SW480 (cell line): ENCODE data around the gene MINDY2.
A peak's percentile ranks its signal among the peaks of the same experiment; 100 is the strongest.
"Not testable (repeated sequence)": the region's sequence is repeated elsewhere in the genome, so short reads cannot be mapped to it uniquely, and the experiment has no call there.

Experiments
- DNase-seq: peaks from one replicate; pipeline ENCODE4 v3.0.0-alpha.2; 2016; ENCODE audit warnings: low spot score

Gene MINDY2

DNA sequence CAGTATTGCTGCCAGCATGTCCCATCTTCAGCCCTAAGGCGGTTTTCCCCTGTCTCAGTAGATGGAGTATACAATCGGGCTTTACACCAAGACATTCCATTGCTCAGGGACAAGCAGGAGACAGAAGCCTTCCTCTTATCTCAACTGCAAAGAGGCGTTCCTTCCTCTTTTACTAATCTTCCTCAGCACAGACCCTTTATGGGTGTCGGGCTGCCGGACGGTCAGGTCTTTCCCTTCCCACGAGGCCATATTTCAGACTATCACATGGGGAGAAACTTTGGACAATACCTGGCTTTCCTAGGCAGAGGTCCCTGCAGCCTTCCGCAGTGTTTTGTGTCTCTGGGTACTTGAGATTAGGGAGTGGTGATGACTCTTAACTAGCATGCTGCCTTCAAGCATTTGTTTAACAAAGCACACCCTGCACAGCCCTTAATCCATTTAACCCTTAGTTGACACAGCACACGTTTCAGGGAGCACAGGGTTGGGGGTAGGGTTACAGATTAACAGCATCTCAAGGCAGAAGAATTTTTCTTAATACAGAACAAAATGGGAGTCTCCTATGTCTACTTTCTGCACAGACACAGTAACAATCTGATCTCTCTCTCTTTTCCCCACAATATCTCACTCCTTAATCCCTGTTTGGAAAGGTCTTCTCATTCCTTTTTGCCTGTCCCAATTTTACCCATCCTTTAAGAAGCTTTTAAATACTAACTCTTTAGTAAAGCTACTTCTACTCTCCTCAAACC is 62.8 kb downstream of the MINDY2 start:
- not testable (repeated sequence) for DNase-seq

DNA sequence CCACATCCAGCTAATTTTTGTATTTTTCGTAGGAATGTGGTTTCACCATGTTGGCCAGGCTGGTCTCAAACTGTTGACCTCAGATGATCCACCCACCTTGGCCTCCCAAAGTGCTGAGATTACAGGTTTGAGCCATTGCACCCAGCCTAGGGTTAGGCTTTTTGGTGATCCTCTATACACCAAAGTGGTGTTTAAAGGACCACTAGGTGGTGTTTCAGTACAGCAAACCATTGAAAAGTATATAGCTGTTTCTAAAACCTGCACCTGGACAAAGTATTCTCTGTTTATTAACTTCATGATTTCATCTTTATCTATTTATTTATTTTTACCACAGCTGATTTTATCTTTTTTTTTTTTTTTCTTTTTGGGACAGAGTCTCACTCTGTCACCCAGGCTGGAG is 68.4 kb downstream of the MINDY2 start:
- DNase-seq: no peak

DNA sequence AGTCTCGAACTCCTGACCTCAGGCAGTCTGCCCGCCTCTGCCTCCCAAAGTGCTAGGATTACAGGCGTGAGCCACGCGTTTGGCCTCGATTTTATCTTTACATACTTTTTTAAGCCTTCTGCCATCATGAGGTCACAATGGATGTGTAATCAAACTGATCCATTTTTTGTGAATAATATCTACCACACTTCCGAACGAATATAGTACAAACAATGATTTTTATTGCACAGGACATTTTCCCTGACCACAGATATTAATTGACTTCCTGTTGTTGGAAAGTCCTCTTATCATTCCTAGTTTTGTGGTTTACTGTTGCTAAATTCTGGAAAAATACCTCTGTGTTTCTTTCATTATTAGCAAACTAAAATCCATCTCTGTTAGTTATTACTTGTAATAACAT is 68.9 kb downstream of the MINDY2 start:
- no peak for DNase-seq

DNA sequence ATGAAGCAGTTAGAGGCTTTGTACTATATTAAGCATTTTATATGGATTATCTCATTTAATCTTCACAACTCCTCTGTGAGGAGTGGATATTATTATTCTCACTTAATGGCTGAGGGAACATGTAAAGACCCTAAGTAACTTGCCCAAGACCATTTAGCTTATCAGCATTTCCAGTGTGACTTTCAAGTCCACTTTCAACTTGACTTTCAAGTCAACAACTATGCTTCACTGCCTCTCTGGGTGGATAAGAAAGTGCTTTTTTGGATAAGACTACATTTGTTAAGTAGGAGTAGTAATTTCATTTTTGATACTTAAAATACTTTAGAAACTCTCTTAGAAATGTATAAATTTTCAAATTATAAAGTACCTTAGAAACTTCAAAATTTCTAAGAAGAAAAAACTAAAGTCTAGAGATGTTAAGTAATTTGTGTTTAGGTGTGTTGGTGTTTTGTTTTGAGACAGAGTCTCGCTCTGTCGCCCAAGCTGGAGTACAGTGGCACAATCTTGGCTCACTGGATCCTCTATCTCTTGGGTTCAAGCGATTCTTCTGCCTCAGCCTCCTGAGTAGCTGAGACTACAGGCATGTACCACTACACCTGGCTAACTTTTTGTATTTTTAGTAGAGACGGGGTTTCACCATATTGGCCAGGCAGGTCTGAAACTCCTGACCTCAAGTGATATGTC is 71.8 kb downstream of the MINDY2 start:
- no peak for DNase-seq

DNA sequence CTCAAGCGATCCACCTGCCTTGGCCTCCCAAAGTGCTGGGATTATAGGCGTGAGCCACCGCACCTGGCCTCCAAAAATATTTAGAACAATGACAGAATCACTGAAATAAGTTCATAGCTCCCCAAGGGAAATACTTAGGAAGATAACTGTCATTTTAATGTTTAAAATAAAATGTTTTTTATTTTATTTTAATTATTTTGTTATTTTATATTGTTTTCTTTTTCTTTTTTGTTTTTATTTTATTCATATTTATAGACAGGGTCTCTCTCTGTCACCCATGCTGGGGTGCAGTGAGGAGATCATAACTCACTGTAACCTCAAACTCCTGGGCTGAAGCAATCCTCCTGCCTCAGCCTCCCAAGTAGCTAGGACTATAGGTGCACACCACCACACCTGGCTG is 80.1 kb downstream of the MINDY2 start:
- not testable (repeated sequence) for DNase-seq

DNA sequence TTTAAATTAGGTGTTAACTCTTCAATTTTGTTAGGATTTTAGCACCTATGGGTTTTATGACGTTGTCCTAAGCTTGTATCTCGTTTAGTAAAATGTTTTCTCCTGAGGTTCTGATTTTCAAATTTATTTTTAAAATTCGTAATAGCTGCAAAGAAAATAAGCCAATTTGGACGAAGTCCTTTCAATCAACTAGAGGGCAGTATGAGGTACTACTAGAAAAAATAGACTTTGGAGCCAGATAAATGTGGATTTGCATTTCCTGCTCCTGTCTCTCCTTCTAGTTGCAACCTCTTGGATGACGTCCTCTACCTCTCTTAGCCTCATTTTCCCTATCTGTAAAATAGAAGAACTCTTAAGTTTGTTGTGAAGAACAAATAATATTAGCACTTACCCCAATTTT is 81.2 kb downstream of the MINDY2 start:
- DNase-seq: no peak

DNA sequence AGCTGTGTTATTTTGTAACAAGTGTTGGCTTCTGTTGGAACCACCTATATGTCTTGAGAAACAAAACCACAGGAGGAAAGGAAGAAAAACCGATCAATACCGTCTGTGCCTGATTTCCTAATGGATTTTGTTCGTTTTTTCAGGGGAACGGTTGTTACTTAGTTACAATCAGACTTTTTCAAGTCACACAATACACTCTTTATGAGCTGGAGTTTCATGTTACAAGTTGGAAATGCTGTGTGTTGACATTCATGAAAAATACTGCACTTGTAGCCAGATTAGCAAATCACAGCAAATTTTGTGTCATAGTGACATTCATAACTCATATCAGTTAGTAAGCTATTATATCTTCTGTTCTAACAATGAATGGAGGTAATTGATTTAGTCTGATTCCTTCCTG is 83.5 kb downstream of the MINDY2 start:
- no peak for DNase-seq

DNA sequence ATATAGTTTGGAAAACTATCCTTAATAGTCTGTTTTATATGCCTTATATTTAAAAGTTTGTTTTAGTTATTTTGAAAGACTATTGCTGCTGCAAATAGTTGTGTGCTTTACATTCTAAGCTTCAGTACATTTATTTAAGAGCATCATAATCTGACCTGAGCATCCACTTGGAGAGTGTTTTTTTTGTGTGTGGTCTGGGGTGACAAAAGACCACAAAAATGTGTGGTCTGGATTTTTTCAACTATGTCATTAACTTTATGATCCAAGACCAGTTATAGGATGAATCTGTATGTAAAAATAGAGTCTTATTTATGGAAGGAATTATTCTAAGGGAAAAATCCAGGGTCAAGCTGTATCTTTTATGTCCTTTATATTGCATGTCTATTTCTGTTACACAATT is 85.0 kb downstream of the MINDY2 start:
- peak; percentile 7 for DNase-seq

DNA sequence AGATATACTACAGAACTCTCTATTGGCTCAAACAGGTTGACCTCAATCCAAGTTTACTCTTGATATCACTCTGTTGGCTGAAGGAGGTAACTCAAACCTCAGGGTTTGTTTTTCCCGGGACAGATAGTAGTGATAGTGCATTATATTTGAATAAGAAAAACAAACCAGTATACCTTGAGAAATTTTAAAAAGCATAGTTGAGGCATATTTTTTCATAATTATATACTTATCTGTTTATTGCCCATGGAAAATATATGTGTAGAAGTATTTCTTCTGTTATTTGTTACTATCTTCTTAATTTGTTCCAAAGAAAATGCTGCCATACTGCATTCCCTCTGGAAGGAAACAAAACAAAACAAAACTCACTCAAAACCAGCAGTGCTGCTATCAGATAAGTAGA is 85.5 kb downstream of the MINDY2 start:
- not testable (repeated sequence) for DNase-seq

DNA sequence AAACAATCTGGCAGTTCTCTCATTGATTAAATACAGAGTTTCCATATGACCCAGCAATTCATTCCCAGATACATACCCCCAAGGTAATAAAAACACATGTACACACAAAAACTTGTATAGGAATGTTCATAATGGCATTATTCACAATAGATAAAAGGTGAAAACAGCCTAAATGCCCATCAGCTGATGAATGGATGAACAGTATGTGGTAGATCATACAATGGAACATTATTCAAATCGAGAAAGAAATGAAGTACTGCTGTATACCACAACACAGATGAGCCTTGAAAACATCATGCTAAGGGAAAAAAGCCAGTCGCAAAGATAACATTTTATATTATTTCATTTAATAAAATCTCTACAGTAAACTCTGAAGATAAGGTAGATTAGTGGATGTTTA is 91.2 kb downstream of the MINDY2 start:
- no peak for DNase-seq

DNA sequence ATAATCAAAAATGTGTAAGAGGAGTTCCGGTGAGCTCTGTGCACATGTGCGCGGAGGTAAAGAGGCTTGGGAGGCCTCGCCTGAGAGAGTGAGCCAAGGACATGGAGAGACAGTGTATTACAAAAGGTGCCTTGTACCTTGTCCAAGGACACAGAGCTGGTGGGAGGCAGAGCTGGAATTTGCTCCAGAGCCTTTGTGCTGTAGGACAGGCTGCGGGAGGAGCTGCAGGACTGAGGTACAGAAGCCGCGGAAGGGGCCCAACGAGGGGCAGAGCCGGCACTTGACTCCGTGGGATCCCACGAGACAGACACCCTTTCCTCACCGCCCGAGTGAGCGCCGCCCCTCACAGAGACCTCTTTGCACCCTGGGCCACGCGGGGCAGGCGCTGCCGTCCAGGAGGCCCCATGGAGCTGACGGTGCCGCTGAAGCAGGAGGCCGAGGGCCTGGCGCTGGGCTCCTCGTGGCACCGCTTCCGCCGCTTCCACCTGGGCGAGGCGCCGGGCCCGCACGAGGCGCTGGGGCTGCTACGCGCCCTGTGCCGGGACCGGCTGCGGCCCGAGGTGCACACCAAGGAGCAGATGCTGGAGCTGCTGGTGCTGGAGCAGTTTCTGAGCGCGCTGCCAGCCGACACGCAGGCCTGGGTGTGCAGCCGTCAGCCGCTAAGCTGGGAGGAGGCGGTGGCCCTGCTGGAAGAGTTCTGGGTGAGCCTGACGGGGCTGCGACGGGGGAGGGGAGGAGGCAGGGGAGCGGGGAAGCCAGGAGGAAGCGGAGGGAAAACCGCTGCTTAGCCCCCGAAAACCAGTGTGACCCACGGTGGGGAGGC is 93.7 kb downstream of the MINDY2 start:
- no peak for DNase-seq

DNA sequence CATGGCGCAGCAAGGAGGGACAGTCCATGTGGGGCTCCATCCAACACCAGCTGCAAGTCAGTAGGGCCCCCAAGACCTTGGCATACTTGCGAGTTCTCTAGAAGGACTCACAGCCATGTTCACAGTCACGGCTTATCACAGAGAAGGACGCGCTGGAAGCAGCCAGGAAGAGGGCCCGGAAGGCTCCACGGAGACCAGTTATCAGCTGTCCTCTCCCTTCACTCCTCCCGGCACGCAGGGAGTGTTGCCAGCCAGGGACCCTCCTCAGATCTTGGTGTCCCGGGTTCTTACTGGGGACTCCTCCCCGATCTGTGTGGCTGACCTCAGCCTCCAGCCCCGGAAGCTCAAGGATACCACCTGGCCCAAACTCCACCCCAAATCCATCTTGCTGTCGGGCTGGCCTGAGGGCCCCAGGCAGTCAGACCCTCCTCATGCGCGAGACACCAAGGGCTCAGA is 94.4 kb downstream of the MINDY2 start:
- no peak for DNase-seq

DNA sequence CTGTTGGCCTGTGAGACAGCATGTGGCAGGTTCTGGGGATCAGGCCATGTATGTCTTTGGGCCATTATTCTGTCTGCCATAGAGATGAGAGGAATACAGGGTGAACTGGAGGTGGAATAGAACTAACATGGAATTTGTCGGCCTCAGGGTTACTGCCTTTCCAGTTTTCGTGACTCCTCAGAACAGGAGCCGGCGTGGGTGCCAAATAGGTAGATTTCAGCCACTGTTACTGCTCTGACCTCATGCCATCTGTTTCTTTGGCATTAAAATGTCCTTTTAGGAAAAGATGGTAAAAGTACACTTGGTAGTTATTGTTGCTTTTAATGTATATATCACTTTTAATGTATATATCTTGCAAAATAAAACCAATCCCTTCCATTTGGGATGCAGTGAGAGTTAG is 96.8 kb downstream of the MINDY2 start:
- no peak for DNase-seq

DNA sequence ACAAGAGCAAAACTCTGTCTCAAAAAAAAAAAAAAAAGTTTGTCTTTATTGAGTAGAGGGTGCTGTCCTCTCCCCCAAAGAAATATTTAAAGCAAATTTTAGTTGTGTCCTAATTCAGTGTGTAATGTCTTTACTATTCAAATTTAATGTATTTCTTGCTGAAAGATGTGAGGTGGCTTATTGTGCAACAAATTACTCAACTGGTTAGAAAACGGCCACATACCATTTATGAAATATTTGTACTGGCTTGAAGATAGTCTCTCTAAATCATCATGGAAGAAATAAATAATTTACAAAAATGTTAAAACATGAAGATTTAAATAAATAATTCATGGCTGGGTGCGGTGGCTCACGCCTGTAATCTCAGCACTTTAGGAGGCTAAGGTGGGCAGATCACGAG is 99.3 kb downstream of the MINDY2 start:
- no peak for DNase-seq

DNA sequence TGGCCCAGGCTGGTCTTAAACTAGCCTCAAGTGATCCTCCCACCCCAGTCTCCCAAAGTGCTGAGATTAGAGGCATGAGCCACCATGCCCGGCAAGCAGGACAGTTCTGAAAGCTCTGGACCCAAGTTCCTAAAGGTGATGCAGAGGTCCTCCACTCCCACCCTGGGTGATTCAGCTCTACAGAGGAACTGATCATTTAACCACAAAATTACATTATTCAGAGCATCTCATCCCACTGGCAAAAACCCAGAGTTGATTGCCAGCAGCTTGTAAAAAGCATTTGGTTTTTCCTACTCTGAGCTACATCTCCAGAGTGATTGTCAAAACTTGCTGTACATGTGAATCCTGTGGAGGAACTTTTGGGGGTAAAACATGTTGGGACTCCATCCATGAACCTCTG is 102.2 kb downstream of the MINDY2 start:
- DNase-seq: no peak

DNA sequence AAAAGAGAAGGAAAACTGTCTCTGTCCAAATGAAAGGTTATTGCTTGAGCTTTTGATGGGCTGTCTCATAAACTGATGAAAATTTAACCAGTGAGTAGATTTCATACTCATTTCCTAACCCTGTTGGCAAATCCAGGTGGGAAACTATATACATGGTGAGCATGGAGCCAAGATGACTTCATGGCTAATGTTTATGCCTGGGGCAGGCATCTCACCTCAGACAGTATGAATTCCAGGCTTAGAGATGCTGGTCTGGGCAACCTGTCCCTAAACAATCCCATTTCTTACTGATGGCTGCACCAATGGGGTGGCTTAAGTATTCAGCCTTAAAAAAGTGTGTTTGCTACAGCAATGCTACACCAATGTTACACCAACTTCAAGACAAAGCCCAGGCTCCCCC is 104.2 kb downstream of the MINDY2 start:
- no peak for DNase-seq

DNA sequence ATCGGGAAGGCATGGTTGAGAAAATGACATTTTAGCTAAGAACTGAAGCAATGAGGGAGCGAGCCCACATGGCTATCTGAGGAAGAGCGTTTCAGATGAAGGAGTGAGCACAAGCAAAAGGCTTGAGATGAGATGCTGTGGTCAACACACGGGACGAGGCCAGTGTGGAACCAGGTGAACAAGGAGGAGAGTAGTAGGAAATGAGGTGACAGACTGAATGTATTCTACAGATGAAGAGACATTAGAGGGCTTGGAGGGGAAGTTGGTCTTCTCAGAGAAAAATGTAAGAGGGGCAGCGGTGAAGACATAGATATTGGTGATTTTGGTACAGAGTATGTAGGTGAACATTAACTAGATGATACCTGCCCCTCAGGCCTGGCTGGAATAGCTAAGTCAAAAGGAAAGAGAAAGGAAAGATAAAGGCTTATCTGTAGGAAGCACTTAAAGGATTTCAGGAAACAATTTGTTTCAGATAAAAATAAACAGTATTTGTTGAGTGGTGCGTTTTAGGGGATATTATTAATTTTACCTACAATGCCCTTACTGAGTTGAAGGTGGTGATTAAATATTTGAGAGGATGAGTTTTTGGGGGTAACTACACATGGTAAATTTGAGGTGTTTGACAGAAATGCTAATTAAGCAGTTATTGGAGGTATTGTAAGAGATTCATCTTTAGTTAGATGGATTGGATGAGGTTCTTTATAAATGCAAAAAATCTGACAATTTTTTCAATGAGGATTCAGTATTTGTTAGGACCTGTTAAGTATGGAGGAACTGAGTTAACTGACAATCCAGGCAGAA is 105.4 kb downstream of the MINDY2 start:
- DNase-seq: no peak

DNA sequence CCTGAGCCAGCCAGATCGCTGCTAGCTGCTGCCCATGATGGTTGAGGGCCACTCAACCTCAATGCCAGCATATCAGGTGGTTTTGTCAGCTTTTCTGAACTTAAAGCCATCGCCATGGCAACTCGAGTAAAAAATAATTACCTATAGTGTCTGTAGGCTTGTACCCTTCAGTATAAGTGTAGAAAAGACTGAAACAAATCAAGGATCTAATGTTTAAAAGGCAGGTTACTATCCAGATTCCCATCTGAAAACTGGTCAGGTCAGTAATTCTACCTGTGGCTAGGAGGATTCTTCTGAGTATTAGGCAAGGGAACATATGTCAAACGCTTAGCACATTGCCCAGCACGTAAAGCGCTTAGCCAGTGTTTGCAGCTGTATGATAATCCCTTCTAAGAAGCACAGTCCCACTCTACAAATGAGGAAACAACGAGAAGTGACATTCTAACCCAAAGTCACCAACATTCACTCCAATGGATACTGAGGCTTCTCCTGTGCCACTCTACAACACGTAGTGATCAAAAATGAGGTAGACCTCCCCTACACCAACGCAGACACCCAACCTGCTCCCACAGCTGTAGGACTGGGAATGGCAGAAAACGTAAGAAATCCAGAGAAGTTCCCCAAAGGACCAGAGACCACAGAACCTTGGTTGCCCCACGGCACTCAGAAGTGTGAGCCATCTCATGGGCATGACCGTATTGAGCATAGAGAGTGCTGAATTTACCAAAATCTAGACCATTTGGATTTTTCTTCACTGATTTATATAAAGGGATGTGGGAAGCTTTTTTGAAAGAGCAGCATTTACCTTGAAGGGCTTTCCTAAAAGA is 107.1 kb downstream of the MINDY2 start:
- DNase-seq: no peak

DNA sequence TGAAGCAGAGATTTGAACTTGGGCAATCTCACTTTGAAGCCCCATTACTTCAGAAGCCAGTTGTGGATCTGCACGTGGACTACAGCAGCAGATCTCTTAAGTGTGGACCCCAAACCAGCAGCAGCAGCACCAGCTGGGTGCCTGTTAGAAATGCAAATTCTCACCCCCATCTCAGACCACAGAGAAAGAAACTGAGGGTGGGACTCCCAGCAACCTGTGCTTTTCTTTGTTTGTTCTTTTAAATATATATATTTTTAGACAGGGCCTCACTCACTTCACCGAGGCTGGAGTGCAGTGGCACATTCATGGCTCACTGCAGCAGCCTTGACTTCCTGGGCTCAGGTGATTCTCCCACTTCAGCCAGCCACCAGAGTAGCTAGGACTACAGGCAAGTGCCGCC is 109.2 kb downstream of the MINDY2 start:
- no peak for DNase-seq

DNA sequence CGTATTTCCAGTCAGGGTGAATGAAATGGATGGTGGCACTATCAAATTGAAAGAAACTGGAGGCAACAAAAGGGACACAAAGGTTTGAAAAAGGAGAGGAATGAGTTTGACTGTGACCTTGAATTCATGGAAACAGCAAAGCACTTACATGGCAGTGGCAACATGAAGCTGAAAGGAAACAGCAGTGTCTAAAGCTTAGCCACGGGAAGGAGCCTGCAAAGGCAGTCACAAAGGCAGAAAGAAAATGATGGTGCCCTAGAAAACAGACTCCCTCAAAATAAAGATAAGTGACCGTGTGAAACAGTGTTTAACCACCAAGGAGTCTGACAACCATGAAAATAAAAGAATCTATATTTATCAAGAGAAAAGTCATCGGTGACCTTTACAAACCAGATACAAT is 111.1 kb downstream of the MINDY2 start:
- no peak for DNase-seq

DNA sequence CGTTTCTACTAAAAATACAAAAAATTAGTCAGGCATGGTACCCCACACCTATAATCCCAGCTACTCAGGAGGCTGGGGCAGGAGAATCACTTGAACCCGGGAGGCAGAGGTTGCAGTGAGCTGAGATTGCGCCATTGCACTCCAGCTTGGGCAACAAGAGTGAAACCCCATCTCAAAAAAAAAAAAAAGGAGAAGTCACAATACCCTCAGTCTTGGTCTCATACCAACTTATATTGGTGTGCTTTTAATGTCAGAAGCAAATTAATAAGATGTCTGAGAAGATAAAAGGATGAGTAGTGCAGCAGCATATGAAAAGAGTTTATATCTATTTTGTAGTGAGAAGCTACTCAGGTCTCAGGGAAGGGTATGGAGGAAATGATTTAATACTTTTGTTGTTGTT is 112.8 kb downstream of the MINDY2 start:
- DNase-seq: not testable (repeated sequence)
